IMR-90 (cell line): ENCODE measurements around the gene PAX8.

Source experiments
- CEBPB ChIP-seq: IDR thresholded peaks from 2 replicates; pipeline ENCODE4 v1.6.1; 2012; ENCODE audit warnings: low read depth, low read length, improper control_type of control experiment
- CHD1 ChIP-seq: IDR thresholded peaks from 2 replicates; pipeline ENCODE4 v1.6.1; 2012; ENCODE audit warnings: low read depth, low read length, improper control_type of control experiment
- CTCF ChIP-seq: conservative IDR thresholded peaks from 2 replicates; pipeline ENCODE4 v1.5.1; 2012; ENCODE audit warnings: mild to moderate bottlenecking, low read depth, low read length, improper control_type of control experiment
- FOS ChIP-seq: fragments of 150-350 bp; IDR thresholded peaks from 2 replicates; pipeline ENCODE4 v1.6.1; 2016; ENCODE audit warnings: low read depth, low read length
- MAFK ChIP-seq: IDR thresholded peaks from 2 replicates; pipeline ENCODE4 v1.6.1; 2012; ENCODE audit warnings: low read depth, low read length, improper control_type of control experiment
- MAZ ChIP-seq: IDR thresholded peaks from 2 replicates; pipeline ENCODE4 v1.6.1; 2012; ENCODE audit warnings: low read depth, mild to moderate bottlenecking, low read length, improper control_type of control experiment, moderate library complexity, borderline replicate concordance
- MXI1 ChIP-seq: IDR thresholded peaks from 2 replicates; pipeline ENCODE4 v1.6.1; 2012; ENCODE audit warnings: low read depth, mild to moderate bottlenecking, low read length, moderate library complexity, borderline replicate concordance
- POLR2A ChIP-seq: IDR thresholded peaks from 2 replicates; pipeline ENCODE4 v1.6.1; 2012; ENCODE audit warnings: mild to moderate bottlenecking, low read depth, low read length
- RAD21 ChIP-seq: IDR thresholded peaks from 2 replicates; pipeline ENCODE4 v1.6.1; 2012; ENCODE audit warnings: low read length, improper control_type of control experiment
- RCOR1 ChIP-seq: IDR thresholded peaks from 2 replicates; pipeline ENCODE4 v1.6.1; 2012; ENCODE audit warnings: mild to moderate bottlenecking, low read length, improper control_type of control experiment; ENCODE audit not compliant: insufficient replicate concordance
- RFX5 ChIP-seq: IDR thresholded peaks from 2 replicates; pipeline ENCODE4 v1.8.0; 2012; ENCODE audit warnings: low read depth, mild to moderate bottlenecking, low read length, moderate library complexity
- SMC3 ChIP-seq: fragments of 150-350 bp; IDR thresholded peaks from 2 replicates; pipeline ENCODE4 v1.6.1; 2016; ENCODE audit warnings: low read depth, mild to moderate bottlenecking, antibody characterized with exemption, low read length, moderate library complexity
- USF2 ChIP-seq: fragments of 150-350 bp; IDR thresholded peaks from 2 replicates; pipeline ENCODE4 v1.6.1; 2017; ENCODE audit warnings: mild to moderate bottlenecking, antibody characterized with exemption, low read length, low read depth

GRCh38 chr2:113192459-113193100, 86.1 kb downstream of the PAX8 start:
- TF ChIP-seq CTCF = no peak
- no peak for TF ChIP-seq SMC3
- no peak for TF ChIP-seq USF2
- no peak for TF ChIP-seq POLR2A
- TF ChIP-seq RCOR1 = no peak
- no peak for TF ChIP-seq MAZ
- no peak for TF ChIP-seq FOS
- no peak for TF ChIP-seq MAFK
- no peak for TF ChIP-seq RFX5
- no peak for TF ChIP-seq CHD1
- no peak for TF ChIP-seq CEBPB
- no peak for TF ChIP-seq MXI1
- no peak for TF ChIP-seq RAD21
